DOHH2 (cell line): ENCODE results near the gene SCAMP1.

Experiments used
- CTCF ChIP-seq: fragments of 200-600 bp; sonication (generic); IDR thresholded peaks from one replicate; pipeline ENCODE4 v1.5.1; 2014; ENCODE audit warnings: antibody characterized with exemption, mild to moderate bottlenecking, low read depth, low read length; ENCODE audit not compliant: poor library complexity, severe bottlenecking
- EZH2phosphoT487 ChIP-seq: fragments of 200-600 bp; sonication (generic); IDR thresholded peaks from 2 replicates; pipeline ENCODE4 v1.6.1; 2017; ENCODE audit warnings: borderline replicate concordance, mild to moderate bottlenecking, antibody characterized with exemption, low read length, moderate library complexity, mixed read lengths

- TF ChIP-seq CTCF (no peak), EZH2phosphoT487 (no peak; the same call in 1 of the 2 replicates)
Observed at GRCh38 chr5:78509884-78510769, 149.7 kb downstream of the SCAMP1 start.
